HepG2 (cell line): ENCODE results near the gene CYP46A1. TPM values are rescaled to one million over a fixed set of nuclear protein-coding genes. Genes with fewer than 3 reads are reported as not detected.

ENCODE experiments used
- ATAC-seq: fragments of 200-7000 bp; cut with Tn5 transposase; 3 replicates; pipeline ENCODE4 v1.9.1; 2020; ENCODE audit warnings: mild to moderate bottlenecking, moderate library complexity
- BruUV-seq: library from RNA; stranded (reverse); fragments of 400-500 nt; replicated peaks from 2 replicates; lab custom pipeline; 2021; lab: Mats Ljungman, UMichigan
- CTCF ChIA-PET: fragments of 300-600 bp; formaldehyde crosslinking; extraction: SDS; loops from one replicate; lab custom pipeline; 2021; ENCODE audit warnings: low total read pairs, inconsistent platforms, low intra/inter-chr PET ratio; lab: Yijun Ruan, JAX
- POLR2A ChIA-PET: fragments of 350-600 bp; sonication (Branson Sonifier 250); formaldehyde crosslinking; loops from one replicate; lab custom pipeline; 2020; ENCODE audit warnings: antibody characterized with exemption, inconsistent platforms; lab: Yijun Ruan, JAX
- DNase-seq: peaks from one replicate; pipeline ENCODE4 v3.0.0-alpha.2; 2015; ENCODE audit warnings: low spot score
- FAIRE-seq: peaks from 3 replicates; lab custom pipeline; 2011; peaks lifted over from hg19 to GRCh38; lab: Jason Lieb, UNC
- H2AFZ ChIP-seq: one replicate; pipeline ENCODE4 v1.6.1; 2011; ENCODE audit warnings: low read length, inconsistent platforms
- H3K27ac ChIP-seq: fragments of 300-600 bp; 3 replicates; pipeline ENCODE4 v1.8.0; 2011; ENCODE audit warnings: mixed run types, mild to moderate bottlenecking, mixed read lengths, low read length, inconsistent platforms; ENCODE audit not compliant: insufficient read depth; ENCODE audit errors: extremely low read length
- H3K27me3 ChIP-seq, 2 experiments: fragments of 200-600 bp in 1 of 2; 2 replicates in 1 of 2; 3 replicates in 1 of 2; pipeline versions ENCODE4 v1.6.0 to v1.8.0; 2011; ENCODE audit warnings: low read length in 2 of 2, mild to moderate bottlenecking in 2 of 2, moderate library complexity in 2 of 2, inconsistent platforms in 1 of 2; ENCODE audit not compliant: insufficient read depth in 2 of 2, control insufficient read depth in 1 of 2
- H3K36me3 ChIP-seq, 2 experiments: fragments of 200-600 bp in 1 of 2; replicated peaks in 1 of 2; 2 replicates in 1 of 2; 3 replicates in 1 of 2; pipeline versions ENCODE4 v1.5.1 to v1.8.0; 2011; ENCODE audit warnings: low read length in 2 of 2, inconsistent platforms in 1 of 2; ENCODE audit not compliant: insufficient read depth in 2 of 2, control insufficient read depth in 1 of 2
- H3K4me1 ChIP-seq: 2 replicates; pipeline ENCODE4 v1.5.1; 2012; ENCODE audit warnings: low read length, inconsistent platforms; ENCODE audit not compliant: insufficient read depth
- H3K4me2 ChIP-seq: 2 replicates; pipeline ENCODE4 v1.6.0; 2011; ENCODE audit warnings: low read depth, low read length, inconsistent platforms
- H3K4me3 ChIP-seq, 3 experiments: fragments of 200-600 bp in 1 of 3; sonication (generic), shearing (Covaris generic) in 1 of 3; replicated peaks in 1 of 3; 2 replicates each; pipeline ENCODE4 v1.5.1; 2011 to 2016; ENCODE audit warnings: low read length in 3 of 3, inconsistent platforms in 2 of 3, low read depth in 2 of 3, mild to moderate bottlenecking in 2 of 3, control low read depth in 1 of 3, mixed read lengths in 1 of 3; ENCODE audit not compliant: insufficient read depth in 1 of 3
- H3K79me2 ChIP-seq: one replicate; pipeline ENCODE4 v1.6.1; 2011; ENCODE audit warnings: low read length, inconsistent platforms; ENCODE audit not compliant: insufficient read depth
- H3K9ac ChIP-seq: 2 replicates; pipeline ENCODE4 v1.6.0; 2011; ENCODE audit warnings: mild to moderate bottlenecking, low read depth, low read length, inconsistent platforms; ENCODE audit not compliant: insufficient read depth
- H3K9me3 ChIP-seq: 2 replicates; pipeline ENCODE4 v1.5.1; 2012; ENCODE audit warnings: mild to moderate bottlenecking, low read length
- H4K20me1 ChIP-seq: 2 replicates; pipeline ENCODE4 v1.6.0; 2011; ENCODE audit warnings: inconsistent platforms, mild to moderate bottlenecking, low read length, moderate library complexity; ENCODE audit not compliant: insufficient read depth
- KLF16 ChIP-seq, 2 experiments: sonication (generic) in 1 of 2; formaldehyde crosslinking in 1 of 2; IDR thresholded peaks; 2 replicates each; pipeline versions ENCODE4 v1.6.1 to v1.8.0; 2016 to 2023; ENCODE audit warnings: missing genetic modification reagents in 2 of 2, missing compliant biosample characterization in 1 of 2
- TCF7L2 ChIP-seq: IDR thresholded peaks from 2 replicates; pipeline ENCODE4 v1.6.1; 2011; ENCODE audit warnings: mild to moderate bottlenecking, low read depth, low read length, moderate library complexity
- ZFP82 ChIP-seq: sonication (generic); formaldehyde crosslinking; IDR thresholded peaks from 2 replicates; pipeline ENCODE4 v1.5.1; 2020; ENCODE audit warnings: mild to moderate bottlenecking, missing genetic modification reagents, borderline replicate concordance
- ZNF10 ChIP-seq: sonication (generic); formaldehyde crosslinking; IDR thresholded peaks from 2 replicates; pipeline ENCODE4 v1.4.0; 2020; ENCODE audit warnings: mild to moderate bottlenecking, low read depth, missing genetic modification reagents, borderline replicate concordance
- ZNF512B ChIP-seq: sonication (generic); formaldehyde crosslinking; IDR thresholded peaks from 2 replicates; pipeline ENCODE4 v1.5.1; 2020; ENCODE audit warnings: missing genetic modification reagents, mild to moderate bottlenecking, borderline replicate concordance
- ZNF546 ChIP-seq: sonication (generic); formaldehyde crosslinking; conservative IDR thresholded peaks from 2 replicates; pipeline ENCODE4 v1.8.1; 2023; ENCODE audit warnings: mild to moderate bottlenecking, missing genetic modification reagents
- WGBS: methylation state at CpG from one replicate; pipeline ENCODE4 v1.1.6; 2017; ENCODE audit warnings: low lambda C conversion rate; 5-methylcytosine and 5-hydroxymethylcytosine counted together
- in situ Hi-C: cut with HindIII; loops from 2 replicates; pipeline ENCODE4 v1.10.0; 2017; ENCODE audit warnings: low pct_unique_long_range_greater_than_20kb; ENCODE audit not compliant: extremely low pct_ligation_motif_present
- intact Hi-C: fragments of 100-400 bp; cut with micrococcal nuclease; formaldehyde crosslinking; loops from one replicate; pipeline ENCODE4 v1.10.0; 2022; ENCODE audit not compliant: unreplicated experiment
- polyA plus RNA-seq, 8 experiments: library from polyadenylated mRNA; depleted of rRNA in 3 of 8; stranded (reverse) in 7 of 8; unstranded in 1 of 8; fragments of >200 nt; fragmentation: Illumina TruSeq in 4 of 8; extraction: Trizol in 4 of 8; gene quantifications; 2 replicates each; pipeline versions ENCODE4 v1.2.1 to v1.2.3, GENCODE V29; 2011 to 2016; ENCODE audit warnings: low read depth in 4 of 8, missing spikeins in 1 of 8, mixed read lengths in 1 of 8; ENCODE audit not compliant: insufficient read depth in 1 of 8
- total RNA-seq, 5 experiments: library from RNA; depleted of rRNA; stranded (reverse); fragments of >200 nt; fragmentation: Illumina TruSeq; extraction: Trizol; gene quantifications; 2 replicates each; pipeline ENCODE4 v1.2.3, GENCODE V29; 2016; ENCODE audit warnings: low read depth in 1 of 5

The CYP46A1 gene
- total and polyA plus RNA-seq, 2 of the 13 experiments (the other 11 are each of a cell fraction or from before 2014, with no cell fraction given) = not detected

GRCh38 chr14:99688629-99689028 is 4.5 kb downstream of the CYP46A1 start:
- Histone ChIP-seq H3K4me2 (no peak overlapping the region), H3K36me3 (no peaks in the 10 kb centered on the region), H3K27ac (no peak overlapping the region), H3K27me3 (peaks cover 0 to 13% of the 10 kb centered on the region in 2 experiments; a peak in 2 of 5 replicates), H3K4me1 (peaks cover 5% of the 10 kb centered on the region; the same call in 1 of the 2 replicates), H3K9me3 (no peaks in the 10 kb centered on the region), H2AFZ (no peak overlapping the region), H3K4me3 (no peak overlapping the region), H4K20me1 (no peaks in the 10 kb centered on the region), H3K79me2 (no peaks in the 10 kb centered on the region), H3K9ac (no peak overlapping the region)
- 64% methylated on average over 11 of the region's 11 CpGs for WGBS
- POLR2A ChIA-PET = no interaction called here
- in situ Hi-C loops = no loop called here
- BruUV-seq = no TSS peak
- intact Hi-C loops = no loop called here
- CTCF ChIA-PET = no interaction called here
- FAIRE-seq (no peak), DNase-seq (no peak), ATAC-seq (no peak)
- no peak for TF ChIP-seq ZNF512B (CRISPR knock-in tag)
- TF ChIP-seq TCF7L2 = no peak
- no peak for TF ChIP-seq ZFP82 (CRISPR knock-in tag)
- TF ChIP-seq ZNF10 (CRISPR knock-in tag) = no peak
- TF ChIP-seq ZNF546 (CRISPR knock-in tag) = no peak
- no peak for TF ChIP-seq KLF16 (CRISPR knock-in tag; IDR thresholded peaks at IDR 0.05)
